ENCODE measurements around the gene GNG11.

DNA sequence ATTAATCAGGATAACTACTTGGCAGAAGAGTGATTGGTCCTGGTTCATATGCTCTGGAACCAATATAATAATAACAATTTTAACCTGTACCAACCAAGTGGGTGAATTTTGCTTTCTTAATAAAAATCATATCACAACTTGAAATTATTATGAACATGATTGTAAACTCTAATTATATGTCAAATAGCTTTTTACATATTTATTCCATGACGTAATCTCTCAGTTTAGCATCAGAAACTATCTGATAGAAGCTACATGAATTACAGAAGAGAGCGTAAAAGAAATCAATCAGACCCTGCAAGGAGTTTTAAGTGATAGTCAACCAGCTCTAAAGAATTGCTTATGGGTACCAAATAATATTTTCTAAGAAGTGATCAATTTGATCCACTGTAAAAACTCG lies 10.1 kb downstream of the GNG11 start:
- TF ChIP-seq, protein P1, sequence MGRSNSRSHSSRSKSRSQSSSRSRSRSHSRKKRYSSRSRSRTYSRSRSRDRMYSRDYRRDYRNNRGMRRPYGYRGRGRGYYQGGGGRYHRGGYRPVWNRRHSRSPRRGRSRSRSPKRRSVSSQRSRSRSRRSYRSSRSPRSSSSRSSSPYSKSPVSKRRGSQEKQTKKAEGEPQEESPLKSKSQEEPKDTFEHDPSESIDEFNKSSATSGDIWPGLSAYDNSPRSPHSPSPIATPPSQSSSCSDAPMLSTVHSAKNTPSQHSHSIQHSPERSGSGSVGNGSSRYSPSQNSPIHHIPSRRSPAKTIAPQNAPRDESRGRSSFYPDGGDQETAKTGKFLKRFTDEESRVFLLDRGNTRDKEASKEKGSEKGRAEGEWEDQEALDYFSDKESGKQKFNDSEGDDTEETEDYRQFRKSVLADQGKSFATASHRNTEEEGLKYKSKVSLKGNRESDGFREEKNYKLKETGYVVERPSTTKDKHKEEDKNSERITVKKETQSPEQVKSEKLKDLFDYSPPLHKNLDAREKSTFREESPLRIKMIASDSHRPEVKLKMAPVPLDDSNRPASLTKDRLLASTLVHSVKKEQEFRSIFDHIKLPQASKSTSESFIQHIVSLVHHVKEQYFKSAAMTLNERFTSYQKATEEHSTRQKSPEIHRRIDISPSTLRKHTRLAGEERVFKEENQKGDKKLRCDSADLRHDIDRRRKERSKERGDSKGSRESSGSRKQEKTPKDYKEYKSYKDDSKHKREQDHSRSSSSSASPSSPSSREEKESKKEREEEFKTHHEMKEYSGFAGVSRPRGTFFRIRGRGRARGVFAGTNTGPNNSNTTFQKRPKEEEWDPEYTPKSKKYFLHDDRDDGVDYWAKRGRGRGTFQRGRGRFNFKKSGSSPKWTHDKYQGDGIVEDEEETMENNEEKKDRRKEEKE (IDR thresholded peaks at IDR 0.05): no peak
- TF ChIP-seq SALL2 (CRISPR knock-in tag; IDR thresholded peaks at IDR 0.05): no peak
- TF ChIP-seq, protein P2, sequence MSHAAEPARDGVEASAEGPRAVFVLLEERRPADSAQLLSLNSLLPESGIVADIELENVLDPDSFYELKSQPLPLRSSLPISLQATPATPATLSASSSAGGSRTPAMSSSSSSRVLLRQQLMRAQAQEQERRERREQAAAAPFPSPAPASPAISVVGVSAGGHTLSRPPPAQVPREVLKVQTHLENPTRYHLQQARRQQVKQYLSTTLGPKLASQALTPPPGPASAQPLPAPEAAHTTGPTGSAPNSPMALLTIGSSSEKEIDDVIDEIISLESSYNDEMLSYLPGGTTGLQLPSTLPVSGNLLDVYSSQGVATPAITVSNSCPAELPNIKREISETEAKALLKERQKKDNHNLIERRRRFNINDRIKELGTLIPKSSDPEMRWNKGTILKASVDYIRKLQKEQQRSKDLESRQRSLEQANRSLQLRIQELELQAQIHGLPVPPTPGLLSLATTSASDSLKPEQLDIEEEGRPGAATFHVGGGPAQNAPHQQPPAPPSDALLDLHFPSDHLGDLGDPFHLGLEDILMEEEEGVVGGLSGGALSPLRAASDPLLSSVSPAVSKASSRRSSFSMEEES (CRISPR knock-in tag; IDR thresholded peaks at IDR 0.05): no peak
- TF ChIP-seq HOXA7 (CRISPR knock-in tag; IDR thresholded peaks at IDR 0.05): no peak
- no peak for TF ChIP-seq SMAD3 (CRISPR knock-in tag; IDR thresholded peaks at IDR 0.05)
- no peak for TF ChIP-seq SYNCRIP (IDR thresholded peaks at IDR 0.05; ENCODE audit: insufficient read depth, low read depth, low read length)
- TF ChIP-seq NONO (IDR thresholded peaks at IDR 0.05): no peak
- no peak for TF ChIP-seq NONO (CRISPR knock-in tag; conservative IDR thresholded peaks at IDR 0.05)
- TF ChIP-seq, protein P3, sequence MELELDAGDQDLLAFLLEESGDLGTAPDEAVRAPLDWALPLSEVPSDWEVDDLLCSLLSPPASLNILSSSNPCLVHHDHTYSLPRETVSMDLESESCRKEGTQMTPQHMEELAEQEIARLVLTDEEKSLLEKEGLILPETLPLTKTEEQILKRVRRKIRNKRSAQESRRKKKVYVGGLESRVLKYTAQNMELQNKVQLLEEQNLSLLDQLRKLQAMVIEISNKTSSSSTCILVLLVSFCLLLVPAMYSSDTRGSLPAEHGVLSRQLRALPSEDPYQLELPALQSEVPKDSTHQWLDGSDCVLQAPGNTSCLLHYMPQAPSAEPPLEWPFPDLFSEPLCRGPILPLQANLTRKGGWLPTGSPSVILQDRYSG (CRISPR knock-in tag; IDR thresholded peaks at IDR 0.05): no peak
